ENCODE results near the gene AKAP8. TPM values are rescaled to one million over a fixed set of nuclear protein-coding genes. Genes with fewer than 3 reads are reported as not detected.

AKAP8 gene
- total and polyA plus RNA-seq, 12 donors = 13.0 to 45.8 (median 29.3) TPM

GRCh38 chr19:15371786-15372380, 7.7 kb downstream of the AKAP8 start:
- H3K4me3 ChIP-seq = no peak overlapping the region
- DNase-seq = no peak
- H3K27ac ChIP-seq = no peak overlapping the region
- no peaks in the 10 kb centered on the region for H3K27me3 ChIP-seq
- TF ChIP-seq POLR2A (IDR thresholded peaks at IDR 0.05) = no peak
- TF ChIP-seq CTCF (IDR thresholded peaks at IDR 0.05) = no peak
- peaks cover 0 to 67% of the 10 kb centered on the region in 2 donors for H3K36me3 ChIP-seq (replicated peaks in 1 of 2)
- 91 to 97% (median 93%) methylated on average over 14 to 17 of the region's 17 CpGs for WGBS, 4 donors
- peaks cover 28 to 48% of the 10 kb centered on the region in 2 donors for H3K4me1 ChIP-seq (replicated peaks in 1 of 2)
- H3K9me3 ChIP-seq (replicated peaks in 1 of 3) = no peaks in the 10 kb centered on the region
- intact Hi-C loops (cut with DNase I) = loop anchor here (5.0 to 10.0 kb wide), 2 partner anchors 105 to 183 kb away; no protein-coding TSS in a partner anchor

DNA sequence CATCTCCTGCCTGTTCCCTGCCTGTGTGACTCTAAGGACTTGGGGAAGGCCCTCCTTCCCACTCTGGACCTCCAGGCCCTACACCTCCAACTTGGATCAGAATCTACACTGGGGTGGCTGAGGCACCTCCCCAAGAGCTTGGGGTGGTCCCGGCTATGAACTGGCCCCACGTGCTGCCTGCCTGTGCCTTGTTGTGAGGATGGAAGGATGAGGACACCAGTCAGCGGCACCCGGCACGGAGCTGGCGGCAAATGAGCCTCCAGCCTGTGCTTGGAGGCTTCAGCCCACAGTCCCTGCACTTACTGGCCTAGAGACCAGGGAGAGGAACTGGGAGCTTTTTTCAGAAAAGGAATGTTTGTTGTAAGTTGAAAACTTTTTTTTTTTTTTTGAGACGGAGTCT, 8.5 kb downstream of the AKAP8 start:
- Histone ChIP-seq H3K4me3 (no peak overlapping the region), H3K9me3 (replicated peaks in 1 of 3) (no peaks in the 10 kb centered on the region), H3K4me1 (replicated peaks in 1 of 2) (peaks cover 29 to 42% of the 10 kb centered on the region in 2 donors), H3K27me3 (no peaks in the 10 kb centered on the region), H3K36me3 (replicated peaks in 1 of 2) (peaks cover 0 to 75% of the 10 kb centered on the region in 2 donors), H3K27ac (no peak overlapping the region)
- no peak for DNase-seq
- TF ChIP-seq CTCF (IDR thresholded peaks at IDR 0.05) (no peak), POLR2A (IDR thresholded peaks at IDR 0.05) (no peak)
- intact Hi-C loops (cut with DNase I) = loop anchor here (5.0 to 10.0 kb wide), 2 partner anchors 104 to 184 kb away; no protein-coding TSS in a partner anchor
- WGBS, 4 donors = 92 to 96% (median 94%) methylated on average over 7 of the region's 7 CpGs

DNA sequence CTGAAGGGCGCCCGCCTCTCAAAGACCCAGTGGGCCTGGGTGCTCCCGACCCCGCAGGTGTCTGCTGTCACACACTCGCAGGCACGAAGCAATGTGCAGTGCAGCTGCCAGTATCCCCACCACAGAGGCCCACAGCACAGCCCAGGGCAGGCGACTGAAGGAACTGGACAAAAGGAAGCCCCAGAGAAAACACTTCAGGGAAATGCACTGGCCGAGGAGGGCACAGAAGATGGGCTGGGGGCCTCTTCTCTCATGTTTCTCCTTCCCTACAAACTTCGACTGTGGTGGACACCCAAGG, 10.0 kb downstream of the AKAP8 start:
- Histone ChIP-seq H3K4me3 (no peak overlapping the region), H3K27ac (no peak overlapping the region), H3K4me1 (replicated peaks in 1 of 2) (peaks cover 19 to 26% of the 10 kb centered on the region in 2 donors), H3K9me3 (replicated peaks in 1 of 3) (no peaks in the 10 kb centered on the region), H3K27me3 (no peaks in the 10 kb centered on the region), H3K36me3 (replicated peaks in 1 of 2) (peaks cover 0 to 88% of the 10 kb centered on the region in 2 donors)
- TF ChIP-seq CTCF (IDR thresholded peaks at IDR 0.05) (no peak), POLR2A (IDR thresholded peaks at IDR 0.05) (no peak)
- no peak for DNase-seq
- WGBS, 4 donors = 90 to 93% (median 92%) methylated on average over 4 to 9 of the region's 9 CpGs
- intact Hi-C loops (cut with DNase I) = no loop called here

DNA sequence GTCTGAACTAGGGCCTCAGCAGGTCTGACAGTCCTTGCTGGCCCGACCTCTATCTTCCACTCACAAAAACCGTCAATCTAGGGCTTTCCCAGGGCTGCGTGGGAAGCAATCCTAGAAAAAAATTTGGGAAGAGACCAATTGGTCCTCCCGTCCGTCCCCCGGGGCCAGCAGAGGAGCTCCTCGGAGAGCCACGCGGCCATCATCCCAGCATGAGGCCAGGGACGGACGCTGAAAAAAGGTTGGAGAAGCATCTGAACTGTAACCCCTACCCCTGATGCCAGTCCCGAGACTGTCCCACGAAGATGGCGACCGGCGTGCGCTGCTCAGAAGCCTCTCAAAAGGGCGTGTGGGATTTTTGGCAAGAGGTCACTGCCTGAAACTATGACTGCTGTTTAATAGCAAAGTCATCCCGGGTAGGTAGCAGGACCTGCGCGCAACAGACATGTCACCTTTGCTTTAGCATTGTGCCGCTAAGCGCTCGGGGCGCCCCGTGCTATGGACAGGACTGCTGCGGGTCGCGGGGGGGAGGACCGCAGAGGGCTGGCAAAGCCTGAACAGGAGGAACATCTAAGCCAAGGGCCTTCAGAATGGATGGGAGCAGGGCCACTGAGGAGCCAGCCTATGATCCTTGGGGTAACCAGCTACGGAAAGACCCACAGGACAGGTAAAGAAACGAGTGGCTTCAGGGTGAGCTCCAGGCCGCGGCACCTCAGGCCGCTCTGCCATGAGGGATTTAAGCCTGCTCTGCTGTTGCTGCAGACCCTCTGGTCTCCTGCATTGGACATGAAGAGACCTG, 10.6 kb downstream of the AKAP8 start:
- TF ChIP-seq CTCF (IDR thresholded peaks at IDR 0.05) (no peak), POLR2A (IDR thresholded peaks at IDR 0.05) (no peak)
- no peak for DNase-seq
- no peak overlapping the region for H3K27ac ChIP-seq
- H3K27me3 ChIP-seq = no peaks in the 10 kb centered on the region
- no peaks in the 10 kb centered on the region for H3K9me3 ChIP-seq (replicated peaks in 1 of 3)
- peaks cover 13 to 20% of the 10 kb centered on the region in 2 donors for H3K4me1 ChIP-seq (replicated peaks in 1 of 2)
- H3K36me3 ChIP-seq (replicated peaks in 1 of 2) = peaks cover 0 to 93% of the 10 kb centered on the region in 2 donors
- H3K4me3 ChIP-seq = no peak overlapping the region
- 91 to 95% (median 93%) methylated on average over 31 to 35 of the region's 35 CpGs for WGBS, 4 donors
- intact Hi-C loops (cut with DNase I) = no loop called here
